NCI-H1436 (cell line): ENCODE measurements around the gene EIF4B.

Source experiments
- DNase-seq: peaks from one replicate; lab custom pipeline; 2025; lab: John Stamatoyannopoulos, UW

EIF4B gene

GRCh38 chr12:53057816-53058500, 51.7 kb downstream of the EIF4B start:
- no peak for DNase-seq

GRCh38 chr12:53058674-53059433, 52.6 kb downstream of the EIF4B start:
- no peak for DNase-seq

GRCh38 chr12:53059434-53060063, 53.3 kb downstream of the EIF4B start:
- no peak for DNase-seq

GRCh38 chr12:53060064-53060720, 53.9 kb downstream of the EIF4B start:
- no peak for DNase-seq

GRCh38 chr12:53060721-53061276, 54.5 kb downstream of the EIF4B start:
- DNase-seq: no peak

GRCh38 chr12:53061404-53062010, 55.3 kb downstream of the EIF4B start:
- DNase-seq: peak; percentile 49

- no peak for DNase-seq
Measured at GRCh38 chr12:53062011-53062961, 56.0 kb downstream of the EIF4B start.

- no peak for DNase-seq
Measured at GRCh38 chr12:53062977-53063707, 56.9 kb downstream of the EIF4B start.

GRCh38 chr12:53063708-53064612, 57.7 kb downstream of the EIF4B start:
- DNase-seq: no peak

- no peak for DNase-seq
Measured at GRCh38 chr12:53064613-53065436, 58.6 kb downstream of the EIF4B start.

GRCh38 chr12:53065470-53065869, 59.2 kb downstream of the EIF4B start:
- DNase-seq: no peak

GRCh38 chr12:53065975-53066931, 60.0 kb downstream of the EIF4B start:
- DNase-seq: peak; percentile 49

- DNase-seq: no peak
Measured at GRCh38 chr12:53067074-53067992, 61.1 kb downstream of the EIF4B start.

GRCh38 chr12:53067993-53068770, 61.9 kb downstream of the EIF4B start:
- no peak for DNase-seq
